NCI-H226 (cell line): Measurements from ENCODE around the gene NSUN4.

Experiments used
- DNase-seq: peaks from one replicate; pipeline ENCODE4 v3.0.0-alpha.2; 2015

The NSUN4 gene

DNA sequence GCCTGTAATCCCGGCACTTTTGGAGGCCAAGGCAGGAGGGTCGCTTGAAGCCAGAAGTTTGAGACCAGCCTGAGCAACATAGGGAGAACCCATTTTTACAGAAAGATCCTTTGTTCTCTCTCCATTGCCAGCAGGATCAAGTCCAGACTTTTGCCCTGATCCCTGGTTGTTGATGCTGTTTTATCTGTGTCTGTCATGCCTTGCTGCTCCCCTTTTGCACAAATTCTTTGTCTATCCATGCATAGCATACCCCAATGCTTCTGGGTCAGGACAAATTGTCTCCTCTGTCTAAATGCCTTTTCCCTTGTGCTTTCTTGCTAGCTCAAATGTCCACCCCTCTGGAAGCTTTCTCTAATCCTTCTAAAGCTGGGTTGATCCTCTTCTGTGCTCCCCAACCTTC is 28.2 kb downstream of the NSUN4 start:
- DNase-seq, result no peak

DNA sequence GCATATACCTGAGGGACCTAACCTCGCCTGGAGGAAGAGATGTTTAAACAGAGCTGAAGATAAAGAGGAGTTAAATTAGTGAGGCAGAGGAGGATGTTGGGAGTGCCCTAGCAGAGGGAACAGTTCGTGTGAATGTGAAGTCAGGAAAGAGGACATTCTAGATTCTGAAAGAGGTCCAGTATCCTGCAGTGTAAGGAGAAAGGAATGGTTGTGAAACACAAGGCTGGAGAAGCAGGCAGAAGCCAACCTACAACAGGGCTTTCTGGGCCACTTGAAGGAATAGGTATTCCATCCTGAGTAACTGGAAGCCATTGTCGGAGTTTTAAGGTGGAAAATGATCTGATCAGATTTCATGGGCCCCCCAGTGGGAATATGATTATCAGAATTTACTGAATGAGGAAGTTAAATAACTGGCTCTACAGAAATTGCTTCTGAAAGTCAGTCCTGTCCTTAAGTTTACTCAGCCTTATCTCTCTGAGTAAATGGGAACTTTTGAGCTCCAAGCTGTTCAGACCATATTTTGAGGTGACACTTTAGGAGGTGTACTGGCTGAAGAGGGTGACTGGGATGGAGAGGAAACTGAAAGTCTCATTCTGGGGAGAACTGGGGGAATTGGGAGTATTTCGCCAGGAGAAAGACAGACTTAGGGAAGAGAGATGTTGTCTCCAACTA is 29.1 kb downstream of the NSUN4 start:
- no peak for DNase-seq

DNA sequence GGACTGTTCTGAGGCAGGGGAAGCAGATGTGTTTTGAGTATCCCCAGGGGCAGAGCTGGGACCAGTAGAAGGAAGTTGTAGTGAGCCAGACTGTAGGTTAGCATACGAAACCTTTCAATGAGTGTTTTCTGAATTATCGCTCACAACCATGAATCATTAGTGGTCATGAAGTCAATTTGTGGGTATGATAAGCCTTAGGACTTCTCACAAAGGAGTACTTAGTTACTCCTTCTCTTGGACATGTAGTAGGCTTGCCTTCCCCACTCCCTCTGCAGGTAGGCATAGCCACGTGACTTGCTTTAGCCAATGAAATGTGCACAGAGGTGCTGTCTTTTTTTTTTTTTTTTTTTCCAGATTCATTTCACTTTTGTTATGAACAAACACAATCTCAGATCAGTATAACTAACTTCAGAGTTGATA is 29.6 kb downstream of the NSUN4 start:
- DNase-seq, result peak; percentile 29

DNA sequence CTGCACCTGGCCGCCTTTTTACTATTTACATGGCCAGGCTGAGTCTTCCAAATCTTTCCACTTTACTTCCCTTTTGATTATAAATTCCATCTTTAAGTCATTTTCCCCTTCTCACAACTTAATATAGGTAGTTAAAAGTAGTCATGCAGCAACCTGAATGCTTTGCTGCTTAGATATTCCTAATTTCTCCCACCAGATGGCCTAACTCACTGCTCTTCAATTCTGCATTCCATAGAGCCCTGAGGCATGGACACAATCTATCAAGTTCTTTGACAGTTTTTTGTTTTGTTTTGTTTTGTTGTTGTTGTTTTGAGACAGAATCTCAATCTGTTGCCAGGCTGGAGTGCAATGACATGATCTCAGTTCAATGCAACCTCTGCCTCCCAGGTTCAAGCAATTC is 31.8 kb downstream of the NSUN4 start:
- DNase-seq, result no peak

DNA sequence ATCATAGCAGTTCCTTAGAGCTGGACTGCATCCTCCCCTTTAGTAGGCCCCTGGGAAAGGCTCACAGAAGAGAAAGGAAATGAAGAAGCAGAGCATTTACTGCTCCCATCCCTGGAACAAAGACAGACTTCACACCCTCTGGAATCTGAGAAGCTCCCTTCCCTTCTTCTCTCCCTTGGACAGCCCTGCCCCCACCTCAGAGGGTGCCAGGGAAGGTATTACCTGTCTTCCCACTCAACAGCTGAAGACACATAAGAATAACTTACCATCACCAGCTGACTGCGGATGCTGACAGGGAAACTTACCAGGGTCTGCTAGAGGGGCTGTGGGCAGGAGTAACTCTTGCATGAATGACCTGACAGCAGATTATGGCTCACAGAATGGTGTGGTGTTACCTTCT is 39.4 kb downstream of the NSUN4 start:
- DNase-seq, result no peak

DNA sequence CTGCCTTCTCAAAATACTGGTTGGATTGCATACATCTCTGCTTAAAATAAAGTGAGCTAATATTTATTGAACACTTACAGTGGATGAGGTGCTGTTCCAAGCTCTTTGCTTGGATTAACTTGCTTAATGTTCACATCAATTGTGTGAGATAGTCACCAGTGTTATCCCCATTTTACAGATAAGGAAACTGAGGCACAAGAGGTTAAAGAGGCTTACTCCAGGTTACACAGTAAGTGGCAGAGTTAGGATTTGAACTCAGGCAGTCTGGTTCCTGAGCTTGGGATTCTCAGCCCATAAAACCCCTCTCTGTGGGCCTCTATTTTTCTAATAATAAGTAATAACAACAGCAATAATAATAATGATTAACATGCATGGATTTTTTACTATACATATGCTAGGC is 39.9 kb downstream of the NSUN4 start:
- DNase-seq, result no peak

DNA sequence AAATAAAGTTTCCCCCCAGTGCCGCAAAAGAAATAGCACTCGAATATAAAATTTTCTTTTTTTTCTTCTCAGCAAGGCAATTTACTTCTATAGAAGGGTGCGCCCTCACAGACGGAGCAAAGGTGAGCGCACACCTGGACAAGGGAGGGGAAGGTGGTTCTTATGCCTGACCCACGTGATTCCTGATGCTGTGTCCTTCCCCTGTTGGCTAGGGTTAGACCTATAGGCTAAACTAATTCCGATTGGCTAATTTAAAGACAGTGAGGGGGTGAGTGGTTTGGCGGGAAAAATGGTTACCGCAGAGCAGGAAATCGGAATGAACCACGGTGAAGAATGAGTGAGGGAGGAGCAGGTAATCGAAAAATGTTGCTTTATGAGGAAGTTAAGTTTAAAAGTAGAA is 52.9 kb downstream of the NSUN4 start:
- DNase-seq, result no peak

DNA sequence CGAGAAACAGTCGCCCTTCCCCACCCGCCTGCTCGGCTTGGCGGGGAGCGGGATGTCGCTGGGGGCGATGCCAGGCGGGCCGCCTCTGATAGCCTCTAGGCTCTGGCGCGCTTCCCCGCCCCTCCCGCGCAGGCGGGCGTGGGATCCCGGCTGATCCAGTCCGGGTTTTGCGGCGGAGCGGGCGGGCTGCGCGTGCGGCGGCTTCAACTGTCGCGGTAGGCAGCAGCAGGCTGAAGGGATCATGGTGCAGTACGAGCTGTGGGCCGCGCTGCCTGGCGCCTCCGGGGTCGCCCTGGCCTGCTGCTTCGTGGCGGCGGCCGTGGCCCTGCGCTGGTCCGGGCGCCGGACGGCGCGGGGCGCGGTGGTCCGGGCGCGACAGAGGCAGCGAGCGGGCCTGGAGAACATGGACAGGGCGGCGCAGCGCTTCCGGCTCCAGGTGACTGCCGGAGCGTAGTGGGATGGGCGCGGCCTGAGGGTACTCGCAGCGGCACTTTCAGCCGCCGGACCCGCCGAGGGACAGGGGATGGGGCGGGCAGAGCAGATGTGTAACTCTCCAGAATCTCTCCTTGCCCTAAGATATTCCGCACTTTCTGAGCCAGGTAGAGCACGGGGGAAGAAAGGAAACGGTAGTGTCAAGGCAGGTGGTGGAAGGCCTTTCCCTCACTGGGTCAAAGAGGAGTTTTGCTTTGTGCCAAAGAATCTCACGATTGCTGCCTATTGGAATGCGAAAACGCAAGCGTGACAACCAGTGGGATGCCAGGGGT is 53.7 kb downstream of the NSUN4 start, which contains the start of gene FAAH:
Gene FAAH (plus strand): TSS at position 210 of the 764 bp plus-strand sequence. CDS start 32 bp downstream, at position 242.
- no peak for DNase-seq

DNA sequence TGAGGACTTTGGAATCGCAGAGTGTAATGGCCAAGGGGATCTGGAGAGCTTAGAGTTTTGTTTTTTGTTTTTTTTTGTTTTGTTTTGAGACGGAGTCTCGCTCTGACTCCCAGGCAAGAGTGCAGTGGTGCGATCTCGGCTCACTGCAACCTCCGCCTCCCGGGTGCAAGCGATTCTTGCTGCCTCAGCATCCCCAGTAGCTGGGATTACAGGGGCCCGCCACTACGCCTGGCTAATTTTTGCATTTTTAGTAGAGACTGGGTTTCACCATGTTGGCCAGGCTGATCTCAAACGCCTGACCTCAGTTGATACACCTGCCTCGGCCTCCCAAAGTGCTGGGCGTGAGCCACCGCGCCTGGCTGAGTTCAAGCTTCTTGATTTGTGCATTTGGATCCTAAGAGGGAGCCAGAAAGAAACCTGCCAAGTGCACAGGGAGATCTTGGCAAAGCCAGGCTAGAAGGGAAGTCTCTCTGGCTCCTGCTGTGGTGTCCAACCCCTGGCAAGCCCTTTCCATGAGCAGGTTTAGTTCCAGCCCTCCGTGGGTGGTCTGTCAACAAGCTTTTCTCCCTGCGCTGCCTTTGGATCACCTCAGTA is 54.4 kb downstream of the NSUN4 start:
- DNase-seq, result no peak

DNA sequence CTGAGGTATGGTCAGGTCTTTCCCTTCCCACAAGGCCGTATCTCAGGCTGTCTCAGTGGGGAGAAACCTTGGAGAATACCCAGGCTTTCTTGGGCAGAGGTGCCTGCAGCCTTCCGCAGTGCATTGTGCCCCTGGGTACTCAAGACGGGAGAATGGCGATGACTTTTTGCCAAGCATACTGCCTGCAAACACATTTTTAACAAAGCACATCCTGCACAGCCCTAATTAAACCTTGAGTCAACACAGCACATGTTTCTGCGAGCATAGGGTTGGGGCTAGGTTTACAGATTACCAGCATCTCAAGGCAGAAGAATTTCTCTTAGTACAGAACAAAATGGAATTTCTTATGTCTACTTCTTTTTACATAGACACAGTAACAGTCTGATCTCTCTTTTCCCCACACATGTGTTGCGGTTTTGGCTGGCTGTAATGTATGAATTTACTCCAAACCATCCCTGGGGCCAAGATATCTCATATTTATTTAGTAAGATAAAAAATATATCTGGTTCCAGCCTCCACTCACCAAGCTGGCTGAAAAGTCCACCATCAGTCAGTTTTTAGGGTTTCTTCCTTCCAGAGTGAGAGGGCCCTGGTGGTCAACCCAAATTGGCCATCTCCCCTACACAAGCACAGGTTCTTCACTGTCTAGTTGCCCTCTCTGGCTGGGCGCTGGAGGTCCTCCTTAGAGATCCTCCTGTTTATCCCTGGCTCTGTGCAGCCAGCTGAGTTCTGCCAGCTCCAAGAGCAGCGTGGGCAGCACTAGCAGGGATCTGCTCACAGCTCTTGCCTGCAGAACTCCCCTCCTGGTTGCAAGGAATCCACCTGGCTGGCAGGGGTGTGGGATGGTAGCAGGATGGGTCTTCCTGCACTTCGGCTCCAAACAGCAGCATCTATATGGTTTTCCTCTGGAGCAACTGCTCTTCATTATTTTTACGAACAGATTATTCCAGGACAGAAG is 56.1 kb downstream of the NSUN4 start:
- no peak for DNase-seq

DNA sequence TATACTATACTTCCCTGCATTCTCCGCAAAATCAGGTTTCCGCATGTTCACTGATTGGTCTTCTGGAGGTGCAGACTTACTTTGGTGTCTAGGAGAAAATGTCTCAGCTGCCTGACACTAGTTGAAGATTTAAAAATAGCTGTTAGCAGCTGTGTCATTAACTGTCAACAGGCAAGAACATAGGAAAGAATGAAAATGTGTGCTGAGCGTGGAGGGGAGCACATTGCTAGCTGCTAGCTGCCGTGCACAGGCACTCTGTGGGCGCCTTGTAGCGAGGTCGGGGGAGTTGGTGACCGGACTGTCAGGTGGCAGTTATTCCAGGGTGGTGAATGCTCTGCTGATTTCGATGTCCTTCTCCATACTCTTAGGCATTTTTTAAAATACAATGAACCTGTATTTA is 58.7 kb downstream of the NSUN4 start:
- DNase-seq, result no peak

DNA sequence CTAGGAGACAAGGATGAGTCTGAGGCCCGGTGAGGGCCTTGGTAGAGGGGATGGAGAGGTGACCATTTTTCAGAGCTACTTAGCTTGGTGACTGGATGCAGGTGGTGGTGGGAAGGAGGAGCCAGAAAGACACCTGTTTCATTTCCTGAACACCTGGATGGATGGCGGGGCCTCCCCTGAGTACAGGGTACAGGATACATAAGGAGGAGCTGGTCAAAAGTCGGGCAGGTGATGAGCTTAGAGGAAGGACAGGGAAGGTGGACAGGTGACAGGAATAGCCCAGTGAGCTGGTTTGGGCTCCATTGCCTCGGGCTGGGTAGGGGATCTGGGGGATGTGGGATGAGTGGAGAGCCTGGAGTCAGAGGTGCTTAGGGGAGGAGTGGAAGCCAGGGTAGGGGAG is 59.8 kb downstream of the NSUN4 start:
- no peak for DNase-seq

DNA sequence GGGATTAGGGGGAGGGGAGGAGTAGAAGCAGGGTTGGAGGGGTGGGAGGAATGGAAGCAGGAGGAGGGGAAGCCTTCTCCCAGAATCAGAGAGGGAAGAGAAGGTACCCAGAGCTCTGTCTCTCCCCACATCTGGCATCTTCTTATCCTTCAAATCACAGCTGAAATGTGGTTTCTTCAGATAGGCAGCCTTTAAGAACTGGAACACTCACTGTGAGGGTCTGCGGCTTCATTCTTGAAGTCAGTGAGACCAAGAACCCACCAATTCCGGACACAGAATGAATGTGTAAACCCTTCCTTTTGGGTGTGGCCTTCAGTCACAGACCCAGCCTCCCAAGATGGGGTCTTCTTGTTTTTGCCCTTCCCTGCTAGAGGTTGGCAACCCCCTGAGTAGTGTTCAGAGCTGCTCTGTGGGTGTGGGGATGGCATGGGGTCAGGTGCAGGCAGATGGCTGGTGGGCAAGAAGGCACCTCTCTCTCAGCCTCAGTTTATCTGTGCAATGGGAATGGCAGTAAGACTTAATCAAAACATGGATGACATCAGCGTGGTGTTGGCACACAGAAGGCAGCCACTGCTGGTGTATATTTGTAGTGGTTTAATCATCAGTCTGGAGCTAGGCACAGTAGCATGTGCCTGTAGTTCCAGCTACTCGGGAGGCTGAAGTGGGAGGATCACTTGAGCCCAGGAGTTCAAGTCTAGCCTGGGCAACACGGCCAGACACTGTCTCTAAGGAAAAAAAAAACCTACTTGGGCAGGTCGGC is 60.7 kb downstream of the NSUN4 start:
- peak; percentile 35 for DNase-seq

DNA sequence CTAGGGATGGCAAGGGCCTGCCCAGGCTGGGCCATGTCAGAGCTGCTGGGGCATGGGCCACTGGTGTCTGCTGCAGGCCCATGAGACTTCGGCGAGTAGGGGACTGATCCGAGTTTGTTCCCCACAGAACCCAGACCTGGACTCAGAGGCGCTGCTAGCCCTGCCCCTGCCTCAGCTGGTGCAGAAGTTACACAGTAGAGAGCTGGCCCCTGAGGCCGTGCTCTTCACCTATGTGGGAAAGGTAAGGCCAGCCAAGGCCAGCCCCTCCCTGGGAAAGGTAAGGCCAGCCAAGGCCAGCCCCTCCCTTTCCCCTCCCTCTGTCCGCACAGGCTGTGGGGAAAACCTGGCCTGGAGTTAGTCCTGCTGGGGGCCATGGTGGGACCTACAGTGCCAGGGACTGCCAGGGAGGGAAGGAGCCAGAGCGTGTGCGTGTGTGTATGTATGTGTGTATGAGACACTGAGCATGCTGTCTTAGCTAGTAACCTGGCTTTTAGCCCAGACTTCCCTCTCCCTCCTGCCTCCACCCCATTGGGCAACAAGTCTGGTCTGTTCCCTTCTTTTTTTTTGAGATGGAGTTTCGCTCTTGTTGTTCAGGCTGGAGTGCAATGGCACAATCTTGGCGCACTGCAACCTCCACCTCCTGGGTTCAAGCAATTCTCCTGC is 61.5 kb downstream of the NSUN4 start:
- peak; percentile 97 for DNase-seq

DNA sequence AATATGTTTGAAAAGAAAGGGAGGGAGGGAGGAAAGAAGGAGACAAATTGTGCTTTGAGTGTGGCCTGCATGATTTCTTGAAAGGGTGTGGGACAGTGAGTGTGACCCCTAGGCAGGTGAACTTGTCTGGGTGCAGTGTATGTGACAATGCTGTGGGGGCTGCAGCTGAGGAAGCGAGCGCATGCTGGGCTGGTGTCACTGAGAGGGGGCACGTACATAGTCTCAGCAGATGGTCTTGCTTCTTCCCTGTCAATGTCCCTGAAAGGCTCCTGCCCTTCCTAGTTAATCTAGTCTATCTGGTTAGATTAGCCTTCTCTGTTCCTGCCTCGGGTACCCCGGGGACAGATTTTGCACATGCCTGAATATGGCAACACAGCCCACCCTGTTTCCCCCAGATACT is 63.3 kb downstream of the NSUN4 start:
- DNase-seq, result no peak

DNA sequence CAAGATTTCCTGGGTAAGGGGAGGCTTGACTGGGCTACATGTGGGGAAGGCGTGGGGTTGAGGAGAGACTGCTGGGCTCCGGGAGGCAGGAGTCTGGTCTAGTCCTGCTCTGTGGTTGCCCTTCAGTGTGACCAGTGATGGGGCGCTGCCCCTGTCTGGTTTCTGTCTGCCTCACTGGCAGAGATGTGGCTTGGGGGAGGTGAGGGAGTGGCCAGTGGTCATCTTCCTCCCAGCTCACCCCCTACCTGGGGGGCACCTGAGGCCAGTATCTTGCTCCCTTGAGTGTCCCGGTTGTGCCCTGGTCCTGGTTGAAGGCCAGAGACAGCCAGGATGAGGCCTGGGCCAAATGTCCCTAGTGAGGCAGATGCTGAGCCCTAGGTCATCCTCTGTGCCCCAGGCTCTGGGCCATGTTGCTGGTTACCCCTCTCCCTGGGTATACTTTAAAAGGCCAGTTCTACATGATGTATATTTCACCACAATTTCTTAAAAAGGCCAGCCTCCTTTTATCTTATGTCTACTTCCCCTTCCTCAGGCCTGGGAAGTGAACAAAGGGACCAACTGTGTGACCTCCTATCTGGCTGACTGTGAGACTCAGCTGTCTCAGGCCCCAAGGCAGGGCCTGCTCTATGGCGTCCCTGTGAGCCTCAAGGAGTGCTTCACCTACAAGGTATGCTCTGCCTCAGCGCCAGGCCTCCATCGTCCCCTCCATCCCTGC is 64.0 kb downstream of the NSUN4 start:
- DNase-seq, result no peak

DNA sequence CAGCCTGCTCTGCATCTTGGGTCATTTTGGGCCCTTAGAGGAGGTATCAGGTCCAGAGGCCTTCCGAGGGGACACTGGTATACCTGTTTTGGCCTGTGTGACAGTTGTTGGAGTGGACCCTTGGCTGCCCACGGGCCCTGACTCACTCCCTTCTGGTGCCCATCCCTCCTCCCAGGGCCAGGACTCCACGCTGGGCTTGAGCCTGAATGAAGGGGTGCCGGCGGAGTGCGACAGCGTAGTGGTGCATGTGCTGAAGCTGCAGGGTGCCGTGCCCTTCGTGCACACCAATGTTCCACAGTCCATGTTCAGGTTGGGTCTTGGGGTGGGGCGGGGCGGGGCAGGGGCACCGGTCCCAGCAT is 64.6 kb downstream of the NSUN4 start:
- DNase-seq, result no peak

DNA sequence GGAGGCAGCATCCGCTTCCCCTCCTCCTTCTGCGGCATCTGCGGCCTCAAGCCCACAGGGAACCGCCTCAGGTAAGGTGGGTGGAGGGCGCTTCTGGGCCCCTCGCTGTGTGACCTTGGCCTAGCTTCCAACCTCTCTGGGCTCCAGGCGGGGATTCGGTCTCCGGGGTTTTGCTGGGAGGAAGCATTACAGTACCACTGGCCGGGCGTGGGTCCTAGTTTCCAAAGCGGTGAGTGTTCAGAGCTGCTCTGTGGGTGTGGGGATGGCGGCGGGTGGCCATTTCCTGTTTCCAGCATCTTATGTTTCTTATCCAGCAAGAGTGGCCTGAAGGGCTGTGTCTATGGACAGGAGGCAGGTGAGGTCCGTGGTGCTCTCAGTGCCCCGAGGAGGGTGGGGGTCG is 65.1 kb downstream of the NSUN4 start:
- no peak for DNase-seq

DNA sequence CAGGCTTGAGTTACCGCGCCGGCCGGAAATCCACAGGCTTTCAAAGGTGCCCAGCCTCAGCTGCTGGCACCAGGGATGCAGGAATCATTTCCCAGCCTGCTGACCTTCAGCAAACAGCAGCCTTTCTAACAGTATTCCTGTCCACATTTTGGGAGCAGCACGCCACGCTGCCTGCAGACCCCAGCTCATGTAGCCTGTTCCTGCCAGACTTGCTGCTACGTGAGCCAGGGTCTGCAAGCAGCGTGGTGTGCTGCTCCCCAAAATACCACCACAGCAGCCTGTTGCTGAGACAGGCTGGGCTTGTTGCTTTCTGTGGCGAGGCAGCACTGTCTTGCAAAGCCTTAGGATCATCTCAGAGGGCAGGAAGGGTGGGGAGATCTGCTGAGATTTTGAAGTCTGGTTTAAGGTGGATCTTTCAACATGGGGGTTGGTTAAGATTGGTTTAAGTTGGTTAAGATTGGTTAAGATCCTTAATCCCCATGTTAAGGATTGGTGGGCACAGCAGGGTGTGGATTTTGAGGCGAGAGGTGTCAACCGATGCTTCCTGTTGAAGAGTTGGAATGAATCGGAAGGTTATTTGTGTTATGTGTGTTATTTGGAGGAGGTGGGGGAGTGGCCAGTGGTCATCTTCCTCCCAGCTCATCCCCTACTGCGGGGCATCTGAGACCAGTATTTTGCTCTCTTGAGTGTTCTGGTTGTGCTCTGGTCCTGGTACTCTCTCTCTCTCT is 66.4 kb downstream of the NSUN4 start:
- DNase-seq, result no peak

DNA sequence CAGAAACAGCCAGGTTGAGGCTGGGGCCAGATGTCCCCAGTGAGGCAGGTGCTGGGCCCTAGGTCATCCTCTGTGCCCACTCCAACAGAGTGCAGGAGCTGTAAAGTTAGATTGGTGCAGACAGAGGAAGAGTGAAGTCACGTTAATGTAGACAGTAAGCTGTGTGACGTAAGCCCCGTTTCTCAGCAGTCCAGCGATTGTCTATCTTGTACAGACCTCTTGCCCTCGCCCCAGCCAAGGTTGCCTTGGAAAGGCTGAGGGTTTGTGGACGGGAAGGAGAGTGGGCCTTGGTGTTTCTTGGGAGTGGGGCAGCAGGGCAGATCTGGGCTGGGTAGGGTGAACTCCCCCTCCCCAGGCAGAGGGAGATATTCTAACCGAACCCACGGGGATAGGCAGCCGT is 67.0 kb downstream of the NSUN4 start:
- no peak for DNase-seq
